IMR-90 (cell line): ENCODE measurements around the gene PDGFD.

ENCODE experiments used
- CEBPB ChIP-seq: IDR thresholded peaks from 2 replicates; pipeline ENCODE4 v1.6.1; 2012; ENCODE audit warnings: low read depth, low read length, improper control_type of control experiment
- CTCF ChIP-seq: conservative IDR thresholded peaks from 2 replicates; pipeline ENCODE4 v1.5.1; 2012; ENCODE audit warnings: mild to moderate bottlenecking, low read depth, low read length, improper control_type of control experiment
- FOS ChIP-seq: fragments of 150-350 bp; IDR thresholded peaks from 2 replicates; pipeline ENCODE4 v1.6.1; 2016; ENCODE audit warnings: low read depth, low read length
- MXI1 ChIP-seq: IDR thresholded peaks from 2 replicates; pipeline ENCODE4 v1.6.1; 2012; ENCODE audit warnings: low read depth, mild to moderate bottlenecking, low read length, moderate library complexity, borderline replicate concordance
- NFE2L2 ChIP-seq: fragments of 150-350 bp; IDR thresholded peaks from 2 replicates; pipeline ENCODE4 v1.6.1; 2016; ENCODE audit warnings: low read depth, mild to moderate bottlenecking, low read length
- POLR2A ChIP-seq: IDR thresholded peaks from 2 replicates; pipeline ENCODE4 v1.6.1; 2012; ENCODE audit warnings: mild to moderate bottlenecking, low read depth, low read length
- RCOR1 ChIP-seq: IDR thresholded peaks from 2 replicates; pipeline ENCODE4 v1.6.1; 2012; ENCODE audit warnings: mild to moderate bottlenecking, low read length, improper control_type of control experiment; ENCODE audit not compliant: insufficient replicate concordance
- RFX5 ChIP-seq: IDR thresholded peaks from 2 replicates; pipeline ENCODE4 v1.8.0; 2012; ENCODE audit warnings: low read depth, mild to moderate bottlenecking, low read length, moderate library complexity
- TF ChIP-seq, protein P1 (sequence below): fragments of 150-350 bp; IDR thresholded peaks from 2 replicates; pipeline ENCODE4 v1.6.1; 2016; ENCODE audit warnings: low read depth, mild to moderate bottlenecking, low read length, moderate library complexity, borderline replicate concordance

DNA sequence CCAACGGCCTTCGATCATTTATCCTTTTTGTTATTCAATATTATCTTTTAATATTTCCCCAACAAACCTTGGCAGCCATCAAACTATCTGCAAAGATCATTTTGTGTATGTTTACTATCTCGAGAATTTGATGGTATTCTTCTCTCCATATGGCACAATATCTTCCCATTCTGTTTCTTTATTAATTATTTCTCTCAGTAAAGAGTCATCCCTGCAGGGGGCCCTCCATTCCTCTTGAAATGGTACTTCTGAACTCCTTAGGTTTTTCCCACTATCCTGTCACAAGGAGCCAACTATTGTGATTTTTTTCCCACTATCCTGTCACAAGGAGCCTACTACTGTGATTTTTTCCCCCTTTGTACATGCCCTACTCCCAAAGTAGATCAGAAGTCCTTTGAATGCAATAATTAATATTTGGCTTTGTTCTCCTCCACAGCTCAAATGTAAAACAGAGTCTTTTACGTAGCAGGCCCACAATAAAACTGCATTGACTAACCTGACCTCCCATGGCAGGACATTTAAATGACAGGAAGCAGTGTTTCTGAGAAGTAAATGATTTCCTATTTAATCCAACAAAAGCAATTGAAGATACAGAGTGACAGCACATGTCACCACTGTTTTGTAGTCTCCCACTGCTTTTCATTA is 43.3 kb downstream of the PDGFD start:
- TF ChIP-seq, protein P1, sequence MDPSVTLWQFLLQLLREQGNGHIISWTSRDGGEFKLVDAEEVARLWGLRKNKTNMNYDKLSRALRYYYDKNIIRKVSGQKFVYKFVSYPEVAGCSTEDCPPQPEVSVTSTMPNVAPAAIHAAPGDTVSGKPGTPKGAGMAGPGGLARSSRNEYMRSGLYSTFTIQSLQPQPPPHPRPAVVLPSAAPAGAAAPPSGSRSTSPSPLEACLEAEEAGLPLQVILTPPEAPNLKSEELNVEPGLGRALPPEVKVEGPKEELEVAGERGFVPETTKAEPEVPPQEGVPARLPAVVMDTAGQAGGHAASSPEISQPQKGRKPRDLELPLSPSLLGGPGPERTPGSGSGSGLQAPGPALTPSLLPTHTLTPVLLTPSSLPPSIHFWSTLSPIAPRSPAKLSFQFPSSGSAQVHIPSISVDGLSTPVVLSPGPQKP: no peak
- TF ChIP-seq CTCF: no peak
- no peak for TF ChIP-seq FOS
- no peak for TF ChIP-seq POLR2A
- TF ChIP-seq NFE2L2: no peak
- TF ChIP-seq MXI1: no peak
- no peak for TF ChIP-seq RFX5
- no peak for TF ChIP-seq CEBPB
- no peak for TF ChIP-seq RCOR1
